Osteoblast (primary cell): ENCODE measurements around the gene SLC25A43. TPM values are rescaled to one million over a fixed set of nuclear protein-coding genes. Genes with fewer than 3 reads are reported as not detected.

ENCODE experiments used
- DNase-seq: peaks from one replicate; pipeline ENCODE4 v3.0.0; 2011; ENCODE audit warnings: low spot score, mixed read lengths; ENCODE audit not compliant: insufficient read length; ENCODE audit errors: missing footprints
- H2AFZ ChIP-seq: 2 replicates; pipeline ENCODE4 v1.6.0; 2011; ENCODE audit warnings: mild to moderate bottlenecking, low read length
- H3K27ac ChIP-seq: 2 replicates; pipeline ENCODE4 v1.5.1; 2011; ENCODE audit warnings: mild to moderate bottlenecking, low read depth, low read length, moderate library complexity
- H3K27me3 ChIP-seq: 2 replicates; pipeline ENCODE4 v1.6.0; 2012; ENCODE audit warnings: mild to moderate bottlenecking, control low read depth, inconsistent platforms, low read length, moderate library complexity; ENCODE audit not compliant: insufficient read depth
- H3K36me3 ChIP-seq: 2 replicates; pipeline ENCODE4 v1.5.1; 2011; ENCODE audit warnings: mild to moderate bottlenecking, low read length, control low read depth, moderate library complexity; ENCODE audit not compliant: insufficient read depth
- H3K4me1 ChIP-seq: 2 replicates; pipeline ENCODE4 v1.5.1; 2011; ENCODE audit warnings: mild to moderate bottlenecking, low read length, control low read depth, moderate library complexity; ENCODE audit not compliant: insufficient read depth
- H3K4me2 ChIP-seq: 2 replicates; pipeline ENCODE4 v1.6.0; 2011; ENCODE audit warnings: mild to moderate bottlenecking, low read length; ENCODE audit not compliant: insufficient read depth
- H3K4me3 ChIP-seq: fragments of 200-600 bp; sonication (generic); 3 replicates; pipeline ENCODE4 v1.5.1; 2012; ENCODE audit warnings: mild to moderate bottlenecking, low read length, inconsistent platforms; ENCODE audit not compliant: insufficient read depth
- H3K79me2 ChIP-seq: 2 replicates; pipeline ENCODE4 v1.6.0; 2012; ENCODE audit warnings: mild to moderate bottlenecking, low read length, control low read depth, inconsistent platforms; ENCODE audit not compliant: insufficient read depth
- H3K9me3 ChIP-seq: 2 replicates; pipeline ENCODE4 v1.5.1; 2011; ENCODE audit warnings: low read depth, low read length, control low read depth
- H4K20me1 ChIP-seq: 2 replicates; pipeline ENCODE4 v1.6.0; 2012; ENCODE audit warnings: mild to moderate bottlenecking, low read length, control low read depth; ENCODE audit not compliant: insufficient read depth
- total RNA-seq: library from RNA; depleted of rRNA; stranded (reverse); fragments of >200 nt; gene quantifications from 2 replicates; pipeline ENCODE4 v1.2.3, GENCODE V29; 2012
- TF ChIP-seq, protein P1 (sequence below): IDR thresholded peaks from 2 replicates; pipeline ENCODE4 v1.5.1; 2011; ENCODE audit warnings: mild to moderate bottlenecking, low read depth, low read length, moderate library complexity; ENCODE audit errors: extremely low read depth

SLC25A43 gene
- total RNA-seq, 1 donor: 23.5 TPM

DNA sequence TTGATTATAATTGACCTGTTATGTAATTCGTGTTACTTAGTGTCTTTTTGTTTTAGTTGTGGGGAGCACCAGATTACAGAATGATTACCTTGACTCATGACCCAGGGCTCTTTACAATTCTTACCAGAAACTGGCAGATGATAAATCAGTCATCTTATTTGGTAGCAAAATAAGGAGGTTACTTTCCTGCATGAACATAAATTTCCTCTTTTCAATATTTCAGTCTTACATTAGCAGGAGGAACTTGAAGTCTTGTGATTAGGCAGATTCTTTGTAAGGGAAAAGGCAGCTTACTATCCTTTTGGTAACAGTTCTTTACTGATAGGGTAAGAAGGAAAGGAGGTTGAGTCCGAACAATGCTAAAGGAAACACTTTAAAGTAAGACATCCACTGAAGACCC lies 43.1 kb downstream of the SLC25A43 start:
- Histone ChIP-seq H3K36me3 (no peaks in the 10 kb centered on the region), H3K4me1 (no peaks in the 10 kb centered on the region), H3K9me3 (no peaks in the 10 kb centered on the region), H3K27me3 (no peaks in the 10 kb centered on the region), H4K20me1 (no peaks in the 10 kb centered on the region), H3K4me2 (no peak overlapping the region), H3K27ac (no peak overlapping the region), H2AFZ (no peak overlapping the region), H3K4me3 (no peak overlapping the region), H3K79me2 (no peaks in the 10 kb centered on the region)
- no peak for DNase-seq
- TF ChIP-seq, protein P1, sequence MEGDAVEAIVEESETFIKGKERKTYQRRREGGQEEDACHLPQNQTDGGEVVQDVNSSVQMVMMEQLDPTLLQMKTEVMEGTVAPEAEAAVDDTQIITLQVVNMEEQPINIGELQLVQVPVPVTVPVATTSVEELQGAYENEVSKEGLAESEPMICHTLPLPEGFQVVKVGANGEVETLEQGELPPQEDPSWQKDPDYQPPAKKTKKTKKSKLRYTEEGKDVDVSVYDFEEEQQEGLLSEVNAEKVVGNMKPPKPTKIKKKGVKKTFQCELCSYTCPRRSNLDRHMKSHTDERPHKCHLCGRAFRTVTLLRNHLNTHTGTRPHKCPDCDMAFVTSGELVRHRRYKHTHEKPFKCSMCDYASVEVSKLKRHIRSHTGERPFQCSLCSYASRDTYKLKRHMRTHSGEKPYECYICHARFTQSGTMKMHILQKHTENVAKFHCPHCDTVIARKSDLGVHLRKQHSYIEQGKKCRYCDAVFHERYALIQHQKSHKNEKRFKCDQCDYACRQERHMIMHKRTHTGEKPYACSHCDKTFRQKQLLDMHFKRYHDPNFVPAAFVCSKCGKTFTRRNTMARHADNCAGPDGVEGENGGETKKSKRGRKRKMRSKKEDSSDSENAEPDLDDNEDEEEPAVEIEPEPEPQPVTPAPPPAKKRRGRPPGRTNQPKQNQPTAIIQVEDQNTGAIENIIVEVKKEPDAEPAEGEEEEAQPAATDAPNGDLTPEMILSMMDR: no peak

GRCh38 chrX:119453202-119453601 lies 54.1 kb downstream of the SLC25A43 start:
- no peaks in the 10 kb centered on the region for H3K36me3 ChIP-seq
- H3K27me3 ChIP-seq: no peaks in the 10 kb centered on the region
- H3K4me1 ChIP-seq: no peaks in the 10 kb centered on the region
- no peak overlapping the region for H3K4me2 ChIP-seq
- no peaks in the 10 kb centered on the region for H4K20me1 ChIP-seq
- no peaks in the 10 kb centered on the region for H3K79me2 ChIP-seq
- no peak overlapping the region for H2AFZ ChIP-seq
- H3K9me3 ChIP-seq: no peaks in the 10 kb centered on the region
- no peak for DNase-seq
- no peak overlapping the region for H3K27ac ChIP-seq
- TF ChIP-seq, protein P1: no peak
- H3K4me3 ChIP-seq: no peak overlapping the region

GRCh38 chrX:119455264-119455663 lies 56.1 kb downstream of the SLC25A43 start:
- TF ChIP-seq, protein P1: no peak
- H3K4me3 ChIP-seq: no peak overlapping the region
- no peaks in the 10 kb centered on the region for H4K20me1 ChIP-seq
- no peaks in the 10 kb centered on the region for H3K36me3 ChIP-seq
- H2AFZ ChIP-seq: no peak overlapping the region
- H3K27ac ChIP-seq: no peak overlapping the region
- H3K4me1 ChIP-seq: peaks cover 5% of the 10 kb centered on the region
- H3K9me3 ChIP-seq: no peaks in the 10 kb centered on the region
- DNase-seq: no peak
- no peaks in the 10 kb centered on the region for H3K79me2 ChIP-seq
- H3K4me2 ChIP-seq: no peak overlapping the region
- H3K27me3 ChIP-seq: no peaks in the 10 kb centered on the region

DNA sequence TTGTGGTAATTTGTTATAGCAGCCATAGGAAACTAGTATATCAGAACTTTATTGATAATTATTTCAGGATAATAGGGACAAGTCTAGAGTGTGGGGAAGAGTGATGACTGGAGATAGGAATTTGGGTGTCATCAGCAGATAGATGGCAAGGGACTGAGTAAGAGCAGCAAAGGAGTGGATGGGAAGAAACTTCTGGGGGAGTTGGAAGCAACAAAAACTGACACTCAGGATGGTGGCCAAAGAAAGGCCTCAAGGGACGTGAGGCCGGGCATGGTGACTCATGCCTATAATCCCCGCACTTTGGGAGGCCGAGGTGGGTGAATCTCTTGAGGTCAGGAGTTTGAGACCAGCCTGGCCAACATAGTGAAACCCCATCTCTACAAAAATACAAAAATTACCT lies 60.0 kb downstream of the SLC25A43 start:
- Histone ChIP-seq H3K4me2 (no peak overlapping the region), H3K9me3 (no peaks in the 10 kb centered on the region), H3K4me3 (no peak overlapping the region), H3K79me2 (no peaks in the 10 kb centered on the region), H2AFZ (no peak overlapping the region), H3K36me3 (no peaks in the 10 kb centered on the region), H3K27ac (peak overlapping the region; percentile 41), H3K27me3 (no peaks in the 10 kb centered on the region), H4K20me1 (no peaks in the 10 kb centered on the region), H3K4me1 (peaks cover 5% of the 10 kb centered on the region)
- TF ChIP-seq, protein P1: no peak
- DNase-seq: peak; percentile 70
